GM06990 (cell line): ENCODE data around the gene FAM171A1.

Source experiments
- DNase-seq: peaks from one replicate; pipeline ENCODE4 v3.0.0-alpha.2; 2011; ENCODE audit not compliant: insufficient read length; ENCODE audit errors: extremely low read depth
- H3K27me3 ChIP-seq: replicated peaks from 2 replicates; pipeline ENCODE4 v1.6.0; 2011; ENCODE audit warnings: low read length; ENCODE audit not compliant: control insufficient read depth, insufficient read depth
- H3K36me3 ChIP-seq: 2 replicates; pipeline ENCODE4 v1.5.1; 2011; ENCODE audit warnings: low read length; ENCODE audit not compliant: control insufficient read depth, insufficient read depth
- H3K4me3 ChIP-seq: replicated peaks from 2 replicates; pipeline ENCODE4 v1.5.1; 2011; ENCODE audit warnings: low read depth, mild to moderate bottlenecking, control low read depth, low read length
- CTCF ChIP-seq: IDR thresholded peaks from 2 replicates; pipeline ENCODE4 v1.5.1; 2011; ENCODE audit warnings: low read length, control low read depth, mild to moderate bottlenecking, inconsistent platforms; ENCODE audit not compliant: insufficient read depth, poor library complexity, severe bottlenecking

Gene FAM171A1

DNA sequence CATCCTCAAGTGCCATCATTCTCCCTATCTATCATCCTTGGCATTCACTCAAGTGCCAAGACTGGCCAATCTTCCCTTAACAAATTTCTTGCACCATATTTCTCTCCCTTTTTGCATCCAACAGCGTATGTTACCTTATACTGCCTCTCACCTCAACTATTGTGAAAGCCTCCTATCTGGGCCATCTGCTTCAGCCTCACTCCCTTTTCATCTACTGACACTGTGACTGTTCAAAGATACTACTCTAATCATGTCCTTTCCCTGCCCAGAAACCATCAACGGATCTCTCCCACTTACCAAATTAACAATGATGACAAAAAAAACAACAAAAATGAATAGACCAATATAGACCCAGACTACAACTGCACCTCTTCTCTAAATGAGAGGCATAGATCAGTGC, 112.0 kb downstream of the FAM171A1 start:
- TF ChIP-seq CTCF: no peak
- H3K36me3 ChIP-seq: no peaks in the 10 kb centered on the region

DNA sequence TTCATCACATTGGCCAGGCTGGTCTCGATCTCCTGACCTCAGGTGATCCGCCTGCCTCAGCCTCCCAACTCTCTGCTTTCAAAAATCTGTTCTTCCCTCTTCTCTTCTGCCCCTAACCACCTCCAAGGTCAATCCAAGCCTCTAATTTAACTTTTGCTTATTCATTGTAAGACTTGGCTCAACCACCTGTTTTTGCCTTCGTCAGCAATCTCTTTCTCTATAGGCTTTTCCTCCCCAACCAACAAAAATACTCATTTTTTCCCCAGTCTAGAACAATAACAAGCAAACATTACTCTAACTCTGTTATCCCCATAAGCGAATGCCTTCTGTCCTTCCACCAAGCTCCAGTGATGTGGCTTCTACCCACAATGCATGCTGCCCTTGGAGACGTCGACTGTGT, 112.8 kb downstream of the FAM171A1 start:
- TF ChIP-seq CTCF: no peak
- no peak overlapping the region for H3K4me3 ChIP-seq
- no peak for DNase-seq
- no peaks in the 10 kb centered on the region for H3K36me3 ChIP-seq
- H3K27me3 ChIP-seq: no peaks in the 10 kb centered on the region; the same call in none of the 2 replicates

More for the DNA sequence above, 112.0 kb downstream of the FAM171A1 start:
- Histone ChIP-seq H3K27me3 (no peaks in the 10 kb centered on the region; the same call in none of the 2 replicates), H3K4me3 (no peak overlapping the region)
- no peak for DNase-seq

GRCh38 chr10:15255961-15256360, 115.1 kb downstream of the FAM171A1 start:
- H3K36me3 ChIP-seq: no peaks in the 10 kb centered on the region
- TF ChIP-seq CTCF: no peak
- H3K27me3 ChIP-seq: peaks cover 2% of the 10 kb centered on the region
- DNase-seq: no peak
- H3K4me3 ChIP-seq: no peak overlapping the region

GRCh38 chr10:15254808-15255648, 116.1 kb downstream of the FAM171A1 start:
- Histone ChIP-seq H3K27me3 (peaks cover 2% of the 10 kb centered on the region), H3K4me3 (no peak overlapping the region), H3K36me3 (no peaks in the 10 kb centered on the region)
- DNase-seq: no peak
- TF ChIP-seq CTCF: no peak

DNA sequence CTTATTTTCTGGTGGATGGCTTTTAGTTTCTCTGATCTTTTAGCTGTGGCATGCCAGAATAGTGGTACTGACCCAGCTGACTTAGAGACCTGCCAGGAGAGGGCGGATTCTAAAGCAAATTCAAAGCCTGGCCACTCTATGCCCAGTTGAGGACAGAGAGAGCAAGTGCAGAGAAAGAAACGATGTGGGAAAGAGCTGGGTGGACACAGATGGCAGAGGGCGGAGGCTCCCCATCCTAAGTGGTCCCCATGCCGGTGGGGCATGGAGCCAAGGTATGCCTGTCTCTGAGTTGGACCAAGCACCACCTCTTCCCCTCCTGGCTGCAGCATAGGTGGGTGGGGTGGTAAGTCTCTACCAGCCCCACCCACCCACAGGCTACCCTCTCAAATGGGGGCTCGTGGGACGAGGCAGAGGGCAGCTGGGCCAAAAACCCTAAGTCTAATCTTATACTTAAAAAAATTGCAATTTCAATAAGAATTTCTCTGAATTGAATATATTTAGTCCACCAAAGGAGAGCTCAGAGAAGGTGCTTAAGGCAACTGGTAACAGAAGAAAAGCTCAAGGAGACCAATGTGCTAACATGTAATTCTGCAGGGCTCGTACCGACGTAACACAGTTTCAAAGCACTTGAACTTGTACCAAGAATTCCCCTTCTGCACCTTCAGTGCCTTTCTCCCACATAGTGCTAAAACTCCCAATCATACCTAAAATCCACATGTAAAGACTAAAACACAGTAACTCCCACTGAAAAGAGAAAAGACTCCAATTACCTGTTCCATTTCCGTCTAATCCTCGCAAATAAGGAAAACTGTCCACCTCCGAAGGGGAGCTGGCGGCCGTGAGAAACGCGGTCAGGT, 116.9 kb downstream of the FAM171A1 start:
- no peak overlapping the region for H3K4me3 ChIP-seq
- H3K36me3 ChIP-seq: no peaks in the 10 kb centered on the region
- DNase-seq: no peak

More for the DNA sequence above, 116.9 kb downstream of the FAM171A1 start:
- H3K27me3 ChIP-seq: peaks cover 2% of the 10 kb centered on the region
- TF ChIP-seq CTCF: no peak
